Spinal cord (tissue), 4 donors: Measurements from ENCODE around the gene SHOC1. TPM values are rescaled to one million over a fixed set of nuclear protein-coding genes. Genes with fewer than 3 reads are reported as not detected.

Experiments
- polyA plus RNA-seq, 2 donors: library from polyadenylated mRNA; unstranded; fragments of 120-200 nt; gene quantifications; one replicate each; pipeline ENCODE4 v1.2.1, GENCODE V29; 2013; ENCODE audit not compliant: insufficient read length in 2 of 2
- small RNA-seq: library from RNA; depleted of rRNA; stranded (forward); fragments of <200 nt; gene quantifications from one replicate; pipeline ENCODE3, GENCODE V24; 2014; ENCODE audit warnings: low replicate concordance
- total RNA-seq, 2 donors: library from RNA; depleted of rRNA in 1 of 2; stranded (reverse); fragments of 120-200 nt in 1 of 2; fragments of >200 nt in 1 of 2; gene quantifications; one replicate each; pipeline versions ENCODE4 v1.2.3 to v1.2.4, GENCODE V29; 2013 to 2014

SHOC1 gene
- total and polyA plus RNA-seq, 4 donors, result 0.05 to 0.51 TPM; not detected in 2

Small RNAs within 50 kb of the gene (small RNA-seq; reads per million reads assigned to genes)
- not detected for gene RNU6-1013P

Other genes starting within 250 kb of the SHOC1 start
- gene PTGR1, start 195.3 kb downstream of the SHOC1 start, total RNA-seq, result 10 to 100 TPM; 44.7 to 53.1 TPM
- gene PTGR1, start 195.3 kb downstream of the SHOC1 start, polyA plus RNA-seq, result 10 to 100 TPM; 38.4 to 39.3 TPM
- 1 to 10 TPM; 8.1 to 8.8 TPM for gene DNAJC25, start 163.6 kb downstream of the SHOC1 start, total RNA-seq
- 10 to 100 TPM; 11.8 to 12.2 TPM for gene DNAJC25, start 163.6 kb downstream of the SHOC1 start, polyA plus RNA-seq
- gene GNG10, start 133.3 kb downstream of the SHOC1 start, total RNA-seq, result 10 to 100 TPM; 24.7 to 50.9 TPM
- gene GNG10, start 133.3 kb downstream of the SHOC1 start, polyA plus RNA-seq, result 10 to 100 TPM; 48.9 to 63.6 TPM
- gene UGCG, start 101.9 kb upstream of the SHOC1 start, total RNA-seq, result 100 to 1,000 TPM in 1 of 2 donors, 10 to 100 TPM in 1; 22.3 to 102 TPM
- gene UGCG, start 101.9 kb upstream of the SHOC1 start, polyA plus RNA-seq, result 10 to 100 TPM; 33.4 to 33.8 TPM